Measurements from ENCODE around the gene UBE2E1. TPM values are rescaled to one million over a fixed set of nuclear protein-coding genes. Genes with fewer than 3 reads are reported as not detected.

UBE2E1 gene
- polyA plus RNA-seq, 1 experiment = 134 TPM

GRCh38 chr3:23829242-23829934 is 23.6 kb downstream of the UBE2E1 start:
- no peak for DNase-seq (ENCODE audit: low read depth, low spot score)
- Histone ChIP-seq H3K27ac (ENCODE audit: low read depth, low read length) (no peak overlapping the region), H3K9me3 (ENCODE audit: control insufficient read depth, insufficient read depth, low read length) (no peaks in the 10 kb centered on the region), H3K27me3 (ENCODE audit: control insufficient read depth, insufficient read depth, low read length) (no peaks in the 10 kb centered on the region), H3K4me3 (ENCODE audit: low read depth, low read length) (no peak overlapping the region)
- TF ChIP-seq CTCF (IDR thresholded peaks at IDR 0.05; ENCODE audit: low read depth, low read length) = no peak
- ChIA-PET CTCF (interaction anchor here (0.6 kb wide), 1 partner anchor 30 kb away, joined by 4 read pairs; no protein-coding TSS in a partner anchor), POLR2A (no interaction called here)

DNA sequence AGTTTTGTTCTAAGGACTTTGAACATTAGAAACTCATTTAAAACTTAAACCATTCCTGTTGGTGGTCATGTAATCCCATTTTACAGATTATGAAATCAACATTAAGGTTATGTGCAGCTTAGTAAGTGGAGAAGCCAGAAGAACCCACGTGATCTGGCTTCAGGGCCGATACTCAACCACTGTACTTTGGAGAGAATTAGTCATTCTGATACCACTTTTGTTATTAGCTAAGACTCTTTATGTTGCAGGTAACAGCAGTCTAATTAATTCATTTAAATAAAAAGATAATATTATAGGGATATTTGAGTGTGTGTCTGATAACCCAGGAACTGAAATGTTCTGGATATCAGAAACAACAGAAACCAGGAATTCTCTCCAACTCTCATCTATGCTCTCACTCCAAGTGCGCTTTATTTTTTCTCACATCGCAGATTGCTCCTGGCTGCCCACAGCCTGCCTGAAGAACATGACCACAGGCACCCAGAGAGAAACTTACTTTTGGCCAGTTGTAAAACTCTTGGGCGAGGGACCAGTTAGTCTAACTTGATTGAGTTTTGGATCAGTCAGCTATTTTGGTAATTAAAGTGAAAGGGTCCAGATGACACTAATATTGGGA is 25.2 kb downstream of the UBE2E1 start:
- Histone ChIP-seq H3K4me3 (ENCODE audit: low read depth, low read length) (no peak overlapping the region), H3K9me3 (ENCODE audit: control insufficient read depth, insufficient read depth, low read length) (no peaks in the 10 kb centered on the region), H3K27me3 (ENCODE audit: control insufficient read depth, insufficient read depth, low read length) (no peaks in the 10 kb centered on the region), H3K27ac (ENCODE audit: low read depth, low read length) (no peak overlapping the region)
- no peak for DNase-seq (ENCODE audit: low read depth, low spot score)
- POLR2A ChIA-PET = no interaction called here
- CTCF ChIA-PET = interaction anchor here (0.6 kb wide), 1 partner anchor 23 kb away, joined by 3 read pairs; no protein-coding TSS in a partner anchor
- TF ChIP-seq CTCF (IDR thresholded peaks at IDR 0.05; ENCODE audit: low read depth, low read length) = no peak

GRCh38 chr3:23831517-23832394 is 26.0 kb downstream of the UBE2E1 start:
- ChIA-PET CTCF (no interaction called here), POLR2A (no interaction called here)
- no peak for DNase-seq (ENCODE audit: low read depth, low spot score)
- Histone ChIP-seq H3K4me3 (ENCODE audit: low read depth, low read length) (no peak overlapping the region), H3K27ac (ENCODE audit: low read depth, low read length) (no peak overlapping the region), H3K9me3 (ENCODE audit: control insufficient read depth, insufficient read depth, low read length) (no peaks in the 10 kb centered on the region), H3K27me3 (ENCODE audit: control insufficient read depth, insufficient read depth, low read length) (no peaks in the 10 kb centered on the region)
- no peak for TF ChIP-seq CTCF (IDR thresholded peaks at IDR 0.05; ENCODE audit: low read depth, low read length)

GRCh38 chr3:23832523-23832922 is 26.8 kb downstream of the UBE2E1 start:
- H3K4me3 ChIP-seq (ENCODE audit: low read depth, low read length) = no peak overlapping the region
- no peaks in the 10 kb centered on the region for H3K27me3 ChIP-seq (ENCODE audit: control insufficient read depth, insufficient read depth, low read length)
- POLR2A ChIA-PET = no interaction called here
- H3K27ac ChIP-seq (ENCODE audit: low read depth, low read length) = no peak overlapping the region
- CTCF ChIA-PET = no interaction called here
- no peak for TF ChIP-seq CTCF (IDR thresholded peaks at IDR 0.05; ENCODE audit: low read depth, low read length)
- no peak for DNase-seq (ENCODE audit: low read depth, low spot score)
- no peaks in the 10 kb centered on the region for H3K9me3 ChIP-seq (ENCODE audit: control insufficient read depth, insufficient read depth, low read length)

Measured in AG04450 (cell line).